Progenitor cell of endocrine pancreas (in vitro differentiated cells): ENCODE data around the gene VCX3B. TPM values are rescaled to one million over a fixed set of nuclear protein-coding genes. Genes with fewer than 3 reads are reported as not detected.
"Not testable (repeated sequence)": the region's sequence is repeated elsewhere in the genome, so short reads cannot be mapped to it uniquely, and the experiment has no call there.

Experiments used
- DNase-seq: peaks from one replicate; pipeline ENCODE4 v3.0.0; 2021; ENCODE audit warnings: low spot score; ENCODE audit not compliant: unreplicated experiment
- H3K27ac Mint-ChIP-seq: 2 replicates; pipeline ENCODE4 v1.8.0; 2021; ENCODE audit warnings: mild to moderate bottlenecking, moderate library complexity, mixed read lengths
- H3K27me3 Mint-ChIP-seq: 2 replicates; pipeline ENCODE4 v1.8.0; 2021; ENCODE audit warnings: mixed read lengths
- H3K36me3 Mint-ChIP-seq: 2 replicates; pipeline ENCODE4 v1.8.0; 2022; ENCODE audit warnings: mixed read lengths; ENCODE audit not compliant: insufficient read depth
- H3K4me1 Mint-ChIP-seq: 2 replicates; pipeline ENCODE4 v1.8.0; 2021; ENCODE audit warnings: low read depth, mixed read lengths
- H3K4me3 Mint-ChIP-seq: 2 replicates; pipeline ENCODE4 v1.8.0; 2021; ENCODE audit warnings: low read depth, mild to moderate bottlenecking, moderate library complexity, mixed read lengths
- H3K9me3 Mint-ChIP-seq: 2 replicates; pipeline ENCODE4 v1.8.0; 2021; ENCODE audit warnings: low read depth, mixed read lengths
- total RNA-seq: library from RNA; stranded (reverse); gene quantifications from 2 replicates; pipeline ENCODE4 v1.2.1, GENCODE V29; 2021
- TF ChIP-seq, protein P1 (sequence below): fragments of 200-600 bp; sonication (generic); IDR thresholded peaks from one replicate; pipeline ENCODE4 v1.5.0; 2021; ENCODE audit warnings: antibody characterized with exemption, mild to moderate bottlenecking; ENCODE audit not compliant: unreplicated experiment

VCX3B gene
- total RNA-seq, 1 donor from 2014 or later: not detected

DNA sequence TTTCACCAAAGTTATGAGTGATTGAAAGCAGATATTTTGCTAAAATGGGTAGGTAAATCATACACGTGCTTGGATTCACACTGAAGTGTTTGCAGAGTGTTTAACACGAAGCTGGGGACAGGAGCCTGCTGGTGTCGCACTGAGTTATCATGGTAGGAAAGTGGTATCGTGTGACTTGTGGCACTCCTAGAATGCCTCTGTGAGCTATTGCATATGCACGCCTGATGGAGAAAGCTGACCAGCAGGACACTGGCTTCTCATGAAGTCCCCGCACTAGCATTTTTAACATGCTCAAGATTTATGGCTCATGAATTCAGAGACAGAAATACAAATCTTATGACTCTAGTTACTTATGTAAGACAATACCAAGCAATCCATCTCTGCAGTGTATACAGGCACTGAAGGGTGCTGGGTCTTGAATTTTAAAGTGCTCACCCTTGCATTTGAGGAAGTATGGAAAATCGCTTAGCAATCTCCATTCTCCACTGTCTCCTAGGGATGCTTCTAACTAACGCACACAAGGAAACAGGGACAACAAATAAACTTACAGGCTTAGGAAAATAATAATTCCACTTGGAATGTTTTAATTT lies 19.8 kb downstream of the VCX3B start:
- TF ChIP-seq, protein P1, sequence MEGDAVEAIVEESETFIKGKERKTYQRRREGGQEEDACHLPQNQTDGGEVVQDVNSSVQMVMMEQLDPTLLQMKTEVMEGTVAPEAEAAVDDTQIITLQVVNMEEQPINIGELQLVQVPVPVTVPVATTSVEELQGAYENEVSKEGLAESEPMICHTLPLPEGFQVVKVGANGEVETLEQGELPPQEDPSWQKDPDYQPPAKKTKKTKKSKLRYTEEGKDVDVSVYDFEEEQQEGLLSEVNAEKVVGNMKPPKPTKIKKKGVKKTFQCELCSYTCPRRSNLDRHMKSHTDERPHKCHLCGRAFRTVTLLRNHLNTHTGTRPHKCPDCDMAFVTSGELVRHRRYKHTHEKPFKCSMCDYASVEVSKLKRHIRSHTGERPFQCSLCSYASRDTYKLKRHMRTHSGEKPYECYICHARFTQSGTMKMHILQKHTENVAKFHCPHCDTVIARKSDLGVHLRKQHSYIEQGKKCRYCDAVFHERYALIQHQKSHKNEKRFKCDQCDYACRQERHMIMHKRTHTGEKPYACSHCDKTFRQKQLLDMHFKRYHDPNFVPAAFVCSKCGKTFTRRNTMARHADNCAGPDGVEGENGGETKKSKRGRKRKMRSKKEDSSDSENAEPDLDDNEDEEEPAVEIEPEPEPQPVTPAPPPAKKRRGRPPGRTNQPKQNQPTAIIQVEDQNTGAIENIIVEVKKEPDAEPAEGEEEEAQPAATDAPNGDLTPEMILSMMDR: no peak

GRCh38 chrX:8495036-8495435 lies 30.4 kb downstream of the VCX3B start:
- not testable (repeated sequence) for H3K27me3 Mint-ChIP-seq, H3K27ac Mint-ChIP-seq, DNase-seq, H3K4me1 Mint-ChIP-seq, H3K9me3 Mint-ChIP-seq, H3K36me3 Mint-ChIP-seq, H3K4me3 Mint-ChIP-seq

More for the DNA sequence above, 19.8 kb downstream of the VCX3B start:
- H3K27me3 Mint-ChIP-seq: no peaks in the 10 kb centered on the region
- H3K27ac Mint-ChIP-seq: no peak overlapping the region
- no peak for DNase-seq
- H3K36me3 Mint-ChIP-seq: no peaks in the 10 kb centered on the region
- no peaks in the 10 kb centered on the region for H3K9me3 Mint-ChIP-seq
- no peak overlapping the region for H3K4me3 Mint-ChIP-seq
- H3K4me1 Mint-ChIP-seq: peaks cover 4% of the 10 kb centered on the region

DNA sequence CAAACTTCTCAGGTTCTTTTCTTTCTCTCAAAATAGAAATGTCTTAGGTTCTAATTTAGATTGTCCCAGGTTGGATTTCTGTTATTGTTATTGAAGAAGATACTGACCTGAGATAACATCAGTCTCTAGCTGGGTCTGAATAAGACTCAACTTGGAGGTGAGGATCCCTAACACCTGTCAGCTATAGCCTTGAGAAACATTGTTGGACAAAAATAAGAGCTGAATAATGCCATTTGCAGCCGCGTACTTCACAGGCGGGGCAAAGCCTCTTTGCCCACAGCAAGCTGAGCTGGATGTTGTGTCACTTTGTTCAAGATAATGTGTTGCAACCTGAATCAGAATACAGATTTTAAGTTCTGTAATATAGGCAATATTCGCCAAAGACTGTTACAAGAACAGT lies 35.6 kb downstream of the VCX3B start:
- no peak for DNase-seq
- Mint-ChIP-seq H3K4me3 (no peak overlapping the region), H3K36me3 (no peaks in the 10 kb centered on the region), H3K27me3 (no peaks in the 10 kb centered on the region), H3K27ac (no peak overlapping the region), H3K4me1 (no peaks in the 10 kb centered on the region), H3K9me3 (no peaks in the 10 kb centered on the region)
- TF ChIP-seq, protein P1: no peak

GRCh38 chrX:8502101-8502500 lies 37.5 kb downstream of the VCX3B start:
- H3K27ac Mint-ChIP-seq, H3K27me3 Mint-ChIP-seq, H3K36me3 Mint-ChIP-seq, DNase-seq, H3K4me1 Mint-ChIP-seq, H3K9me3 Mint-ChIP-seq, H3K4me3 Mint-ChIP-seq: not testable (repeated sequence)

- no peak overlapping the region for H3K27ac Mint-ChIP-seq
- H3K36me3 Mint-ChIP-seq: no peaks in the 10 kb centered on the region
- no peak for DNase-seq
- TF ChIP-seq, protein P1: no peak
- H3K27me3 Mint-ChIP-seq: no peaks in the 10 kb centered on the region
- H3K4me3 Mint-ChIP-seq: no peak overlapping the region
- no peaks in the 10 kb centered on the region for H3K9me3 Mint-ChIP-seq
- no peaks in the 10 kb centered on the region for H3K4me1 Mint-ChIP-seq
These were observed 39.8 kb downstream of the VCX3B start for GRCh38 chrX:8504451-8504850.
